ENCODE data around the gene RAP2C.
"Not testable (repeated sequence)": the region's sequence is repeated elsewhere in the genome, so short reads cannot be mapped to it uniquely, and the experiment has no call there.

RAP2C gene

DNA sequence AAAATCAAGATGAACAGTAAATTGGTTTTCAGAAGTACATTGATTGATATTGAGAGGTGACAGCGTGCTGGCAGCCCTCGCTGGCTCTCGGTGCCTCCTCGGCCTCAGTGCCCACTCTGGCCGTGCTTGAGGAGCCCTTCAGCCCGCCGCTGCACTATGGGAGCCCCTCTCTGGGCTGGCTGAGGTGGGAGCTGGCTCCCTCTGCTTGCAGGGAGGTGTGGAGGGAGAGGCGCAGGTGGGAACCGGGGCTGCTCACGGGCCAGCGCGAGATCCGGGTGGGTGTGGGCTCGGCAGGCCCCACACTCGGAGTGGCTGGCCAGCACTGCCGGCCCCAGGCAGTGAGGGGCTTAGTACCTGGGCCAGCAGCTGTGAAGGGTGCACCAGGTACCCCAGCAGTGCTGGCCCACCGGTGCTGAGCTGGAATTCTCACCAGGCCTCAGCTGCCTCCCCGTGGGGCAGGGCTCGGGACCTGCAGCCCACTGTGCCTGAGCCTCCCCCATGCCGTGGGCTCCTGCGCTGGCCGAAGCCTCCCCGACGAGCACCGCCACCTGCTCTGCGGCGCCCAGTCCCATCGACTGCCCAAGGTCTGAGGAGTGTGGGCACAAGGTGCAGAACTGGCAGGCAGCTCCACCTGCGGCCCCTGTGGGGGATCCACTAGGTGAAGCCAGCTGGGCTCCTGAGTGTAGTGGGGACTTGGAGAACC, 25.2 kb downstream of the RAP2C start:
- no peak for DNase-seq

DNA sequence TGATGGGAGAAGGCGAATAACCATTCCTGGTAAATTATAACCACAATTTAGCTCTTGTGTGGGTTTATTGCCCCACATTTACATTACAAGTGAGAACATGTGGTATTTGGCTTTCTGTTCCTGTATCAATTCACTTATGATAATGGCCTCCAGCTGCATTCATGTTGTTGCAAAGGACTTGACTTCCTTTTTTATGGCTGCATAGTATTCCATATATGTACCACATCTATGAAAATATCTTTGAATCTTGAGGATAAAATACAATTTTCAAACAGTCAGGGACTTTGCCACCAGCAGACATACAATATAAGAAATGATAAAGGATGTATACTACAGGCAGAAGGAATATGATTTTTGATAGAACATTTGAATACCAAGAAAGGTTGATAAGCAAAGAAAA, 27.3 kb downstream of the RAP2C start:
- DNase-seq, result no peak

DNA sequence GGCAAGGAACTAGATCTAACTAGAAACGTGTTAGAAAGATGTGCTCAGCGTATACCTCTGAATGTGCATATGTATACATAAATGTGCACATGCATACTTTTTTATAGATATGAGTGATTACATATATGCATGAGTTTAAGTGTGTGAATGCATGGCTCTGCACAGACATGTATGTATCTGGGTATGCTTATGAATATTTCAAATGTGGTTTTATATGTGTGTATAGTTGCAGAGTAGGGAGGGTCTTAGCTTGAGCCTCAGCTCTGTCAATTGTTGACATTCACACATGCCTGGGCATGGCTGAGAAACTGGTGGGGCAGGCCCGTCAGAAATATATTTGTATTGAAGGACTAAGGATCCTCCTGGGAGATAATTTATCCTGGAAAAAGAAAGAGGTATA, 31.1 kb downstream of the RAP2C start:
- no peak for DNase-seq

DNA sequence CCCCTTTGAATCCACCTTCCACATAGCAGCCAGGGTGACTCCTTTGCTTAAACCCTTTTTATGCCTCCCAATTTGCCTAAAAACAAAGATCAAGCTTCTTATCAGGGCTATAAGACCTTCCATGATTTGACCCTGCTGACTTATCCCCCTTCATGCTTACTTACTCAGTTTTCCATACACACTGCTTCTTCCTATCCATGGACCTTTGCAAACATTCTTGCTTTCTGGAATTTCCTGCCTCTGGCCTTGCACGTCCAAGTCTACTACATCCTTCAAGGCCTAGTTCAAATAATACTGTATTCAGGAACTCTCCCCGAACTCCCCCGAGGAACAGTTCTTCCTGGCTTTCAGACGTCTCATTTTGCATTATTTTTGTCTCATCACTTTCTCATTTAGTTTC, 31.8 kb downstream of the RAP2C start:
- DNase-seq, result no peak

DNA sequence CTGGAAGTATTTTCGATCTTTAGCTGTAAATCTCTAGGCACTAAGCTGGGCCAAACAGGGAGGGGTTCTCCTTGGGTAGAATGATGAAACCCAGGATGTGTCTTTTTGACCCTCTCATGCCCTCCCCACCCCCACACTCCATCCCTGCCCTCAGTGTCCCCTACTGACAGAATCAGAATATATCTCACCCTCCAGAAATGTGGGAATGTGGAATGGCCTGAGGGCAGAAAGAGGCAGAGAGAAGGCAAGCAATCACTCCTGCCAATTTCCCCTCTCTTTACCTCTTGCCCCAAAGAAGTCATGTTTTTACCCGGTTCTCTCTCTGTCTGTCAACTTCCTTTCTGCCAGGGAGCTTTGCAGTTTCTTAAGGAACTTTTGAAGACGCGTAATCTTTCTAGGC, 34.4 kb downstream of the RAP2C start:
- no peak for DNase-seq

DNA sequence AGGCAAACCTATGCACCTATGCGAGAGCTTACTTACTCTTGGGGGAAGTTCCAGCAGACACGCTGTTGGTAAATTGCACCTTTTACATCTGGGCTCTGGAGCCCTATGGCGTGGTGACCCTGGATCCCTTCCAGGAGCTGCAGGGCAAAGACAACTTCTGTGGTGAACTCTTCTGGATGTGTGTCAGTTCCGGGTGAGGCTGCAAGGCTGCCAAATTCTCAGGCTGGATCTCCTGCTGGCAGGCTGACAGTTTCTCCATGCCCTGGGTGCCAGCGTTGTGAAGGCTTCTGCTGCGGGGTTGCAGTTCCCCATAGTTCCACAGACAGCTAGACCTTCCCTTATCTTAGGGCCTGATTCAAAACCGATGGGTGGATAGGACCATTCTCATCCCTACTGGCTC, 37.9 kb downstream of the RAP2C start:
- no peak for DNase-seq

DNA sequence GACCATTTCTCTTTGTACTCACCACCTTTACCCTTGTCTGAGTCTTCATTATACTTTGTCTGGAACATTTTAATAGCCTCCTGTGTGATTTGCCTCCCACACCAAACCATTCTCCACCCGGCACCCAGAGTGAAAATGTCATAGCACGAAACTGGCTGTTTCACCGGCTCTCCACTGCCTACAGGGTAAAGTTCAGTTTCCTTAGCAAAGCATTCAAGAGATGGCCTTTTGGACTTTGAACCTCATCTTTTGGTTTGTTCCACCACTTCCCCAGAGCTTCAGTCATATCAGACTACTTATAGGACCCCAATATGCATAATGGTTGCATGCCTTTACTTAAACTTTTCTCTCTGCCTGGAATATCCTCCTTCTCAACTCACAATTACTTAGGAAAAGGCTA, 38.3 kb downstream of the RAP2C start:
- DNase-seq, result no peak

DNA sequence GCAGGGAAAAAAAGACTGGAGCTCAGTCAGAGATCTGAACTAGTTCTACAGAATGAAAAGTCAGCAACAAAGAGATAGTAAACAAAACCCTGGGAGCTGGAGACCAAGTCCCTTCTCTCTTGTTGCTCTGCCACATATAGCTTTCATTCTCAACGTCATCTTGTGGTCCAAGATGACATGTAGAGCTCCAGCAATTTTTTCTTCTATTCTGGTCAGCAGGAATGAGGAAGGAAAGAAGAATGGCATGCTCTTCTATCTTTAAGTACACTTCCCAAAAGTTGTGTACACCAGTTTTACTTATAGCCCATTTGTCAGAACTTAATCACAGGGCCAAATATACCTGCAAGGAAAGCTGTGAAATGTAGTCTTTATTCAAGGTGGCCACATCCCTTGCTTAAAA, 45.6 kb downstream of the RAP2C start:
- DNase-seq, result no peak

DNA sequence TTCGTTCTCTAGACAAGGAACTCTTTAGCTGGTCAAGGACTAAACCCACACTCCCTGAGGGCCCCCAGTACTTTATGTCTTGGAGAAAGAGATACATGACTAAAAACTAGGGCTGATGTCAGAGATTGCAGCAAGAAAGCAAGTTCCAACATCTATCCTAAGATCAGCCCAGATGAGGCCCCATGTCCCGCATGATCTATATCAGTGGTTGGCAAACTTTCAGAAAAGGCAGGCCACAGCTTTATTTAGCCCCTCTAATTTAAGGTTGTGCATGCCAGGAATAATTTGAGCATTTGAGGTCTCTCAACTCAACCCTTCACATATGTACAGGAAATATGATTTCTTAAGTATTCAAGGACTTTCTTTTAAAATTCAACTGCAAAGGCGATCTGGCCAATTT, 47.4 kb downstream of the RAP2C start:
- no peak for DNase-seq

DNA sequence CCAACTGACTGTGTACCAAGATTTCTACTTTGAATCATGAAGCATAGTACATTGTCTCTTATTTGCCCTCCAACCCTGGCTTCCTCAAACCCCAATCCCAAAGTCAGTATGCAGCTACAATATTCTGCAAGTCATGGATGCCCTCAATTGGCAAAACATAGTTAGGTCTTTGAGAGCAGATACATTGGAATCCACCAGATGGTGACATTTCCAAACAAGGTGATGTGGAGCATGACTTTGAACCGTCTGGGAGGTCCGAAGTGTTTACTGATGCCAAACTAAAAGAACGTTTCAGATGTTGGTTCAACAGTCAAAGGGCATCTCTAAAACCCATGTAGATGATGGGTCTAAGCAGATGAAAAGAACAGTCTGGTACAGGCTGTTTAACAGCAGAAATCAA, 47.8 kb downstream of the RAP2C start:
- DNase-seq, result no peak

DNA sequence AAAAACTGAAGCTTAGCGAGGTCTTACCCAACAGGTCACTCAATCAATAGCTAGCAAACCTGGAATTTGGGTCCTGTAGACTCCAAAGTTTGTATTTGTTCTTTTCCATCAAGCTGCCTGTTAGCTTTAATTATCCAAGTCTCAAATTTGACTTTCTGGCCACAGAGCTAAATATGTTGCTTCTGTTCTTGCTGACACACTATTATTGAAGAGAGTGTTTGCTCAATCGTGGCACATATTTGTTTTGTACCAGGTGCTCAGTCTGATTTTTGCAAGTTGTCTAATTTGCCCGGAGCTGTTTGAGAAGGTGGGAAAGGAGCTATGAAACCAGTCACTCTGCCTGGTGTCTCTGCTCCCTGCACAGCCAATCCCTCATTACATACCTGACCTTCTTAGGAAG, 49.7 kb downstream of the RAP2C start:
- no peak for DNase-seq

DNA sequence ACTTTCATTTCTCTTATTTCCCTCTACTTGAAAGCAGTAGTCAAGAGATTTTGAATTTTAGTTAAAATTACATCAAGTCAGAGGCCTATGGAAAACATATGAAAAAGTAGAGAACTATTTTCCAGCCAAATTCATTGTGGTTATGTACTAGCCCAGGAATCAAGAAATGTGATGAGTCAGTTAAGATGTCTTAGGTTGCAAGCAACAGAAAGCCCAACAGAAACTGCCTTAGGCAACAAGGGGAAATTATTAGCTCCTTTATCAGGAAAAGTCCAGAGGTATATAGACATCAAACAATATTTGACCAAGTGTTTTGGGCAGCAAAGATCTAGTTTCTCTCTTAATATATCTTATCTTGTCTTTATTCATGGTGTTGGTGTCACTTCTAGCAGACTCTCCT, 53.6 kb downstream of the RAP2C start:
- DNase-seq, result no peak

DNA sequence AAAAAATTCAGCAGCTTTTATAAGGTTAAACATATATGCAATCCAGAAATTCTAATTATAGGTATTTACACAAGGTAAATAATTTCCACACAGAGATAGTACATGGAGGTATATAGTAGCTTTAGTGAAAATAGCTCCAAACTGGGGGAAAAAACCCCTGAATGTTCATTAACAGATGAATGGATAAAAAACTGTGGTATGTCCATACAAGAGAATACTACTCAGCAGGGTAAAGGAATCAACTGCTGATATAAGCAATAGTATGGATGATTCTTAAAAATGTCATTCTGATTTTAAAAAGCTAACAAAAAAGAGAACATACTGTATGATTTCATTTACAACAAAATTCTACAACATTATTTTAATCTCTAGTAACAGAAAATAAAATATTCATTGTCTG, 54.2 kb downstream of the RAP2C start:
- DNase-seq, result no peak

DNA sequence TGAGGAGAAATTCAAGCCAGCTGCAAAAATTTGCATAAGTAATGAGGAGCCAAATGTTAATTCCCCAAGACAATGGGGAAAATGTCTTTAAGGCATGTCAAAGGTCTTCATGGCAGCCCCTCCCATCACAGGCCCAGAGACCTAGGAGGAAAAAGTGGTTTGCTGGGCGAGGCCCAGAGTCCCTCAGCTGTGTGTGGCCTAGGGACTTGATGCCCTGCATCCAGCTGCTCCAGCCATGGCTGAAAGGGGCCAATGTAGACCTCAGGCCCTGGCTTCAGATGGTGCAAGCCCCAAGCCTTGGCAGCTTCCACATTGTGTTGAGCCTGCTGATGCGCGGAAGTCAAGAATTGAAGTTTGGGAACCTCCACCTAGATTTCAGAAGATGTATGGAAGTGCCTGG, 56.2 kb downstream of the RAP2C start:
- DNase-seq, result not testable (repeated sequence)

DNA sequence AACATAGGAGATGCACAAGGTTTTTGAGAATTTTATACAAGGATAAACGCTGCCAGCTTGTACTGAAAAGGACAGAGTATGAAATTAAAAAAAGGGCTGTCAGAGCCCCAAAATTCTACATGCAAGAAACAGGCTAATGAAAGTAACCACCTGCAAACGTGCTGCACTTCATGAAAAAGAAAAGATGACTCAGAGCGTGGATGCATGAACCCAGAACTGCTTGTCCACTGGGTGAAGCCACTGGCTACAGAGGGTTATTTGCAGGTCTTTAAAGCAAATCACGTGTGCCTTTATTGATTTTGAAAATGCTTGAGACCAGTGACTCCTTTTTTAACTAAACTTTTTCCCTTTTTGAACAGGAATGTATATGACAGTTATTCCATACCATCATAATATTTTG, 66.1 kb downstream of the RAP2C start:
- DNase-seq, result no peak
